M059J (cell line): ENCODE results near the gene TIMM17B. TPM values are rescaled to one million over a fixed set of nuclear protein-coding genes. Genes with fewer than 3 reads are reported as not detected.

Experiments
- DNase-seq: peaks from one replicate; pipeline ENCODE4 v3.0.0-alpha.2; 2012; ENCODE audit warnings: low read depth
- total RNA-seq: library from RNA; depleted of rRNA; stranded (reverse); fragments of >200 nt; shearing (Covaris generic); gene quantifications from 2 replicates; pipeline ENCODE4 v1.2.3, GENCODE V29; 2014; rRNA removed

Gene TIMM17B
- 77.6 and 90.8 TPM in 2 replicates for total RNA-seq

DNA sequence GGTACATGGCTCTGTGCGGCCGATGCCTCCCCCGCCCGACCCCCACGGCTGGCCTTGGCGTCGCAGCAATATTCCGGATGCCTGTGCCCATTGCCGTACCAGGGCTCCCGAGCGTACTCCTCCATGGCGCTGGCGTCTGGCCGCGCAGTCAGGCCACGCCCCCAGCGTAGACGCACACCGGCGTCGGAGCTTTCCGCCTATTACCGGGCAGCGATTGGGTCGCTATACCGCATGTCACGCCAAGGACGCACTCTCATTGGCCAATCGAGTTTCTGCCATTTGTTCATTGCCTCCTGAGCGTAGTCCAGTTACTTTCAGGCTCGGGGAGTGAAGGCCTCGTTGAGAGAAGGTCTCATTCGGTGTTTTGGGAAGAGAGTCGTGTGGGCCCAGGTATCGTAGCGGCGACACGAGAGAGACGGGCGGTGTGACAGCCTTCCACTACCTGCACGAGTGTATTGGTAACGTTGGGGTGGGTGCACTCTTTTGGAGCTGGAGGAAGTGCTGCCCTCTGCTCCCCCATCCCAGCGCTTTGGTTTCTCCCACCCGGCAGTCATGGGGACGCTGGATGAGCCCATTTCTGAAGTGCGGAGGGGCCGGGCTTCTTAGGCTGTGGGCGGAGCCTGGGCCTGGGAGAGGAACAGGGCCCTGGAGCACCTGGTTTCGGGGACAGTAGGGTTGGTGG, at the start of gene TIMM17B, which contains the start of gene PQBP1:
Gene TIMM17B, minus strand, starts transcription at position 144 of the 682 bp plus-strand sequence. Its CDS starts 19 bp downstream, at position 125.
Gene PQBP1, plus strand, starts transcription at position 306 of the 682 bp plus-strand sequence. CDS start 580 bp downstream, outside the sequence.
- peak; percentile 97 for DNase-seq

DNA sequence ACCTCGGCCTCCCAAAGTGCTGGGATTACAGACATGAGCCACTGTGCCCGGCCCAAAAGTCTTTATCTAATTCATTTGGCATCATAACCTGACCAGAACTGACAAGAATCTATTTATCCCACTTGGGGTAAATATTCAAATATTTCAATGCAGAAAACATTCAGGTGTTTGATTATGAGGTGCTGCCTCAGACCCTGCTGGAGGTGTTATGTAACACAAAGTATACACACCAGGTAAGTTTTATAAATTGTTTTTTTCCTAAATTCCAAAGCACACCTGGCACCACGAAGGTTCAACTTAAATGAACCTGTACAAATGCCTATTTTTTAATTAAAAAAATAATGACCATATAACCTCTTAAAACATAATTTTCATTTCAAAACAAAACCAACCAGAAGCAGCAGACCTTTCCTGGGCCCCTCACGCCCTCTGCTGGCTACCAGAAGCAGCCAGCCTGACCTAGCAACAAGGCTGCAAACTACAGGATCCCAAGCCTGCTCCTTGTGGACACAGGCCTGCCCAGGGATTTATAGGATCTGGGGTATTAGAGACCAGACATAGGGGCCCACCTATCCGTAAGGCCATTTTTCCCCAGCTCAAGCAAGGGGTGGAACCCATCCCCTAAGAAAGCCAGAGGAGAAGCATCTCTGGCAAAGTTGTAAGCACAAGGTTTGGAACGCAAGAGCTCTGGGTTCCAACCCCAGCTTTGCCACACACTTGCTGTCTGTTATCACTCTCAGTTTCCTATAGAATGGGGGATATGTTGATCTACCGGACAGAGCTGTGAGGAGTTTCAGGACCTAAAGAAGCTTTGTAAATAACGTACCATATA, 48.2 kb upstream of the TIMM17B start:
- peak; percentile 42 for DNase-seq

DNA sequence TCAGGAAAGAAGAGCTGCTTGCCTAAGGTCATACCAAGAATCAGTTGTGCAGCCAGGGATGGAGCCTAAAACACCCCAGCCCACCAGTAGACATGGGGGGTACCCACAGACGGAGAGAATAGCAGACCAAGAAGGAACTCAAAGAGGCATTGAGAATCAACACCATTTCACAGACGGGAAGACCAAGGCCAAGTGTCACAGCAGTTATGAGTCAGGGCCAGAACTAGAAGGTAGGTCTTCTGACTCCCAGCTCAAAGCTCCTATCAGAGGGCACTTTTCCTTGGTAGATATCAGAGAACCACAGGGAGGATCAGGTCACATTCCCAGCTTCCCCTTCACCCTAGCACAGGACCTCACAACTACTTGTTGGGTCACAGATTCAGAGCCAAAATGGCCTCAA, 45.3 kb upstream of the TIMM17B start:
- DNase-seq, result no peak

DNA sequence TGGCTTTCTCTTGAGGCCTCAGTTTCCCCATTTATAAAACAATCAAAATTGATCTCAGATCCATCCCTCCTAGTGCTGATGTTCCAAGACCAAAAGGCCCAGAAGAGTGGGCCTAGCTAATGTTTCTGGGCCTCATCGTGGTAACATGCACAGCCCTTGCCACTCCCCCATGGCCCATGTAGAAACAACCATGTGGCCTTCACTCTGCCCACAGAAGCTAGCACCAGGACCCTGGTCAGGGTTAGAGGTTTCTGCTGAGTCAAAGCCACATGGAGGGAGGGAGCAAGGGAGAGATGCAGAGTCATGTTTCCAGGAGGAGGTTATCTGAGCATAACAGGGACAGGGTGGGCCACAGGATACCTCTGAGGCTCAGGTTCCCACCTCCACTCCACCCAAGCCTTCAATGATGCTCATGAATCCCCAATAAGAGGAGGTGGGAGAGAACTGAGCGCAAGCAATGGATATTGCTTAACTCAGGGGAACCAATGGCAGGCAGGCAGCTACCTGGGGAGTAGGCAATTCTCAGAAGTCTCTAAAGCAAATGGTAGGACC, 42.9 kb upstream of the TIMM17B start:
- DNase-seq, result no peak

DNA sequence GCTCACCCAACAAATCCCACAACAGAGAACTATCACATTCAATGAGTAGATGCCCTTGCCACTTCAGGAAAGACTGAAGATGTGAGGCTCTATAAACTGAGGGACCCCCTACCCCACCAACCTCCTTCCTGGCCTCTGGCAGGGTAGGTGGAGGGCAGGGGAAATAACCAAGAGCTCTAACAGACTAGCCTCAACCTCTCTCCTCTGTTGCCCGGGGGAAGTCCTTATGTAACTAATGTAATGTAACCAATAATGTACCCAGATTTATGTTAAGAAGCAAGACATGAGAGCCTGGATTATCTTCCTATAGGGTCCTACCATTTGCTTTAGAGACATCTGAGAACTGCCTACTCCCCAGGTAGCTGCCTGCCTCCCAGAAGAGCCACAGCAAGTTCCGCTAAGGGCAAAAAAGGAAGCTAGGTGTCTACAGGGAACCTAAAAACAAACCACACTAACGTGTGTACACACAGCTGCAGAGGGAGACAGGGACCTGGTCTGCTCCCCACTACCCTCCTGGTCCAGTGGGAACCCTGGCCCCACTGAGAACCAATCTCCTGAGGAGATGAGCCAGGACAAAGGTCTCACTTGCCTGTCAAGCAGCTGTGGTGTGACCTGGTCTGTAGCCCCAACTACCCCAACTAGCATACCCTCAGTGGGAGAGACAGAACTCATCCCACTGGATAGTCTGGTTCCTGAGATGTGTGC, 42.1 kb upstream of the TIMM17B start:
- DNase-seq, result no peak

DNA sequence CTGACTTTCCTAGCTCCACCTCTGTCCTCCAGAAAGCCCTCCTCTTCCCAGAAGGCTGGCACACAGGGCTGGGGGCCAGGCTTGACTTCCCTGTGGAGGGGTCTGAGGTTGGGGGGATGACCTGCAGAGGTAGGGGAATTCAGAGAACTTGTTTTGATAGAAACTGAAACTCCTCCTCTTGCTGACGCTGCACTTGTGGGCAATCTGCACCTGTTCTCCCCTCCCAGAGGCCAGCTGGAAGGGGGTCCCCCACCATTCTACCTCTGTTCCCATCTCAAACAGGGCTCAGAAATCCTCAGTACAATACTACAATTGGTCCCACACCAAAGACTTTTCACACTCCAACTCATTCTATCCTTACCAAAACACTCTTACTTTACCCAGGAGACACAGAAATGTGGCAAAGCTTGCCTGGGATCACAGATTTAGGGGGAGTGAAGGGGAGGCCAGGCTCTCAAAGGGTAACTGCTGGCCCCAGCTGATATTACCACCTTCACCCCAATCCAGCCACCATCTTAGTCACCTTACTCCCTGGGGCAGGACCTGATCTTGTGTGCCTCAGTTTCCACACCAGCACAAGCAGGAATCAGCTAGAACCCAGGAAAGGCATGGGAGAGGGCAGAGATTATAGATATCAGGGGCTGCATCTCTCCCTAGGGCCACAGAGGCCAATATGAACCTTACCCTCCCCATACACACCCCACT, 41.3 kb upstream of the TIMM17B start:
- no peak for DNase-seq

DNA sequence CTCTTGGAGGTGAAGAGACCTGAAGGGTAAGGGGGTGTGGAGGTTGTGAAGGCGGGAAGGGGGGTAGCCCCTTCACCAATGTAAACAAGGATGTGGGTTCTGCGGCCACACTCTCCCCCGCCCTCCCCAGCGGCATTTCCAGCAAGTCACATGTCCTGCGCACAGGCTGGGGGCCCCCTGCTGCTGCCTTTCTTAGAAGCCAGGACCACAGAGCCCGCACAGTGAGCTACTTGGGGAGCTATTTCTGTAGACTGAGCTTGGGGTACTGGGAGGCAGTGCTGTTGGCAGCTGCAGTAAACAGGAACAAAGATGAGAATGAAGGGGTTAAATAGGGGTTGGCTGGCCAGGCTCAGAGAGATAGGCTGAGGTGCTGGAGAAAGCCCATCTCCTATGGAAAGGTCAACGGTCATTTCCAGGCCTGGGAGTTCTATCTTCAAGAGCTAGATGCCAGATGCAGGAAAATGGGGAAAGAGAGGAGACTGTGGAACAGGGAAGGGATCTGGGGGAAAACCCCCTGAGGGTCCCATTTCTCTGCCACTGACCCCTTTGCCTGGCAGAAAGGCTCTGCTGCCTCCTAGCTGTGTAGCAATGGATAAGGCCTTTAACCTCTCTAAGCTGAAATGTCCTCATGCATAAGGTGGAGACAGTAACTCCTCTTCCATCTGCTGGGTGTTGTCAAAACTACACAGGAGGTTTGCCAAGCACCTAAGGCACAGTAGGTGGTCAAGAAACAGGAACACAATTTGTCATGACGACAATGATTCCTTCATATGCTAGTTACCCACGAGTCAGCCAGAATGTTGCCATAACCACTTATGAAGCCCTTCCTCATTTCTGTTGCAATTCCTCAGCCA, 39.7 kb upstream of the TIMM17B start:
- no peak for DNase-seq

DNA sequence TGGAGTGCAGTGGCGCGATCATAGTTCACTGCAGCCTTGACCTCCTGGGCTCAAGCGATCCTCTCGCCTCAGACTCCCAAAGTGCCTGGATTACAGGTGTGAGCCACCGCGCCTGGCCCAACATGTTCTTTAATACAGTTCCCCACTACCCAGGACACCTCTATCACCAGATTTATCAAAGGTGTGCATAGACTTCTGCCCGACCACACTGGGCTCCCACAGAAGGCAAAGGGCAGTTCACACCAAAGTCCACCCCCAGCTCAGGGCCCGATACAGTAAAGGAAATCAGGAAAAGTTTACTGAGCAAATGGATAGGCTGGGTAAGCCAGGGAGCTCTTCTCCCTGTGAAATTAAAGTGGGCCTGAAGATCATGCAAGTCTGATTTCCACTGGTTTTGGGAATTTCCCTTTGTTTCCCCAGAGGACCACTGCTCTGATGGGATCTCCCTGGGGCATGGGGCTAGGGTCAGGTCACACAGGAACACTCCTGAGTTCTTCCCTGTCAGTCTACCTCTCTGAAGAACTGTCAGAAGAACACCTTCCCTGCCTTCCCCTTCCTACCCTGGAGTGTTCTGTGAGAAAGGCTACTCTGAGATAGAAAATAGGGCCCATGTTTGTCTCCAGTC, 39.0 kb upstream of the TIMM17B start:
- DNase-seq, result no peak

DNA sequence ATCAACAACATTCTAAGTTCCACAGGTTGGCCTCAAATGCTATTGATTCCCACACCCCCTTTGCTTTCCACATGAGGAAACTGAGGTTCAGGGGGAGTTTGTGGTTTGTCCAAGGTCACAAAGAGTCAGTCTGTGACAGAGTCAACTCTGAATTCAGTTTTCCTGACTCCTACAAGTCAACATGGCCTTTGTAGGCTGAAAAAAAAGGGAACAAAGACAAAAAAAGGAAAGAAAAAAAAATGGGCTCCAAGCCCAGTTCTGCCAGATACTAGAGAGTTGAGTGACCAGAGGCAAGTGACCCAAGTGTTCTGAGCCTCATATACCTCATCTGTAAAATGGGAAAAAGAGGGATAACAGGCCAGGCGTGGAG, 37.7 kb upstream of the TIMM17B start:
- no peak for DNase-seq

DNA sequence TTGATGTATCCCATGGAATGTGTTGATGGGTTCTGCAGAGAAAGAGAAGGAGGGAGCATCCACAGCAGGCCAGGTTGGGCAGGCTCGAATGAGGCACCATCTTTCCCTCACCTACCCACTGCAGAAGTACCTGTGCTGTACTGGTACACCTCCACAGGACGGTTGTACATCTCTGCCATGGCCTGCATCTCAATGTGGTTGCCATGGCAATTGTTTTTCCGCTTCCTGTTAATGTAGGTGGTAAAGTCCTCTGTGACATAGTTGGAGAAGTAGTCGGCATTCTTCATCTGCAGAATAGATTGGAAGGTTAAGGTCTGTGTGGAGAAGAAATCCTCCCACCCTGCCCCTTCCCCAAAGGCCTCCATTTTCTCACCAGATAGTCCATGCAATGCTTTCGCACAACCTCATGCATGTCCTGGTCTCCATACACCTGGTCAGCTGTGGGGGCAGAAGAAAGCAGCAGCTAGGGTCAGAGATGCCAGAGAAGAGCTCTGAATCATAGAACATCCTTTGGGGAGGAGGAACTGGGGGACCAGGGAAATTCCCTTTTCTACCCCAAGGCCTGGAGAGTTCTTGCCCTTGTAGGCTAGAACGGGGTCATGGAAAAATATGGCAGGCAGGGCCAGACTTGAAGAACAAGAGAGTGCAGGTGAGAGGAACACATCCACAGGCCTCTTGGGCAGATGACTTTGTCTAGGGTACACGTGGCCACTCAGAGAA, 37.2 kb upstream of the TIMM17B start:
- DNase-seq, result no peak

DNA sequence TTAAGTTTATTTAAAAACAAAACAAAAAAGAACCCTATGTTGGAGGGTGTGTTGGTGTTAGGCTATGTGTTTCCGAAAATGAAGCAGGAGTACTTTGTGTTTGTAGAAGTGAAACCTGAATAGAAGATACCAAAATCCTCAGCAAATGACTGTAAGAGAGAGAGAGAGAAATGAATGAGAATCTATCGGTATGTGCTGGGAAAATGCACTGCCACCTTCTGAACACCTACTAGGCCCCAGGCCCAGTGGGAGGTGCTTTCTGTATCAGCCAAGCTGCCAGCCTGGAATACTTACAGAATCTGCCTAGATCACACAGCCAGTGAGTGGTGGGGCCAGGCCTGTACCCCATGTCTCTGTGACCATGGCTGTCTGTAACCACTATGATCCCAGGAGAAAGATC, 36.2 kb upstream of the TIMM17B start:
- DNase-seq, result no peak

DNA sequence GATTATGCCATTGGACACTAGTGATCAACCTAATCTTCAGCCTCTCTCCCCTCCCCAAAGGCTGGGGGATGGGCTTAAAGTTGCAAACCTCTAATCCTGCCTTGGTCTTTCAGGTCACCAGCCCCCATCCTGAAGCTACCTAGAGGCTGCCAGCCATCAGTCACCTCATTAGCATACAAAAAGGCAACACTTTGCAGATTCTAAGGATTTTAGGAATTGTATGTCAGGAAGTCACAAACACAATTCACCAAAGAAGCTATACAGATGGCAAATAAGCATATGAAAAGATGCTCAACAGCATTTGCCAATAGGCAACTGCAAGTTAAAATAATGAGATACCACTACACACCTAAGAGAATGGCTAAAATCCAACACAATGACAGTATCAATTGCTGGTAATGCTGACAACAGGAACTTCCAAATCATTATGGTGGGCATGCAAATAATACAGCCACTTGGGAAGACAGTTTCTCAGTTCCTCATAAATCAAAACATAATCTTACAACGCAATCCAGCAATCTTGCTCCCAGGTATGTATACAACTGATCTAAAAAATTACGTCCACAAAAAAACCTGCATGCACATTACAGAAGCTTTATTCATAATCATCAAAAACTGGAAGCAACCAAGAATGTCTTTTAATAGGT, 30.3 kb upstream of the TIMM17B start:
- no peak for DNase-seq

DNA sequence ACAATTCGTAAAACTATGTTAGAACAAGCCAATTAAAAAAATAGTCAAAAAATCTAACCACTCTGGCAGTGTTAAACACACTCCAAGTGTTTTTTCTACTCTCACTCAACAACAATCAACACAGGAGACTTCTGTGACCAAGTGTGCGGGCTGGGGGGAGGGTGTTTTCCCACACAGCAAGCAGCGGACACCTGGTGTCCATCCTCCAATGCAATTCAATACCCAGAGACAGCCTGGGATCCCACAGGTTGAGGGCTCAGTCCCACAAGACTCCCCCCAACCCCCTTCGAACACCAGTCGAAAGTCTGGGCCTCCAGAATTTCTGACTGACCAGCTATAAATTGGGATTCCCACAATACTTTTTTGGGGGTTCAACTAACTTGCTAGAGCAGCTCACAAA, 29.6 kb upstream of the TIMM17B start:
- DNase-seq, result no peak

DNA sequence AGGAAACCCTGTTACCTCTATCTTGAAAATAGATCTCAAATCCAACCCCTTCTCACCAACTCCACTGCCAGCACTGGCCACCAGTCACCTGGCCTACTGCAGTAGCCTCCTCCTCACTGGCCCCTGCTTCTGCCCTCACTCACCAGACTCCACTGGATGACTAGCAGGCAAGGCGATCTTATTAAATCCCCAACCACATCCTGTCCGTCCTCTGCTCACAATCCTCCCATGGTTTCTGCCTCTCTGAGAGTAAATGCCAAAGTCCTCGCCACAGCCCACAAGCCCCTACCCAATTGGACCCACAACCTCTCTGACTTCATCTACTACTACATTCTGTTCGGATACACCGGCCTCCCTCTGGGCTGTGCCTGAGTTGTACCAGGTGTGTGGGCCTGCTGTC, 26.7 kb upstream of the TIMM17B start:
- no peak for DNase-seq

DNA sequence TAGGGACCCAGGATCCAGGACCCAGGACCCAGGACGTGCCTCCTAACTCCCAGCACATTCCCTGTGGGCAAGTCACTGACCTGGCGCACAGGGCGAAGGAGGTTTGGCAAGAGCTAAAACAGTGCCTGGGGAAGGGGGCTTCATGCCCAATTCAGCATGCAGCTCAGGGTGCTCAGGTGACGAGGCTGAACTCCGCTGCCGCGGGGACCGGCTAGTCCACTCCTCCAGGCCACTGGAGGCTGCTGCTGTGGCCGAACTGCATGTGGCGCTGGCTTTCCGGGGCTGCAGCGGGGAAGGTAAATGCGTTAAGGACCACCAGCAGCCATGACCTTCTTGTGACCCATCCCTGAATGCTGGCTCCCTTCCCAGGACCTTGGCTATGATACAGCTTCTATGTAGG, 26.2 kb upstream of the TIMM17B start:
- no peak for DNase-seq

DNA sequence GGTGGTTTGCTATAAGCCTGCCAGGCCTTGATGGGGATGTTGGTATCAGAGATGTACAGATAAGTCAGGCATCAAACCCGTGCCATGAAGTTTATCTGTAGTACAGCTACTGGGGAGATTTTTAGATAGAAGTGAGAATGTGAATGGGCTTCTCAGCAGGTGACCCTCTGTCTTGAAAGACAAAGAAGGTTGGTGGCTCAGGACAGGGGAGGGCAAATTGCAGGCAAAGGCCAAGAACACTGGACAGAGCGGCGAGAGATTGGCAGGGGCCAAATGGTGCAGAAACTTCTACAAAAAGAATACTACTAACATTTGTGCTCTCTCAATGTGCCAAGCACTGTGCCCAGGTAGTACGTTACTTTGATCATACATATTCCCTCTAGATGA, 23.1 kb upstream of the TIMM17B start:
- DNase-seq, result no peak

DNA sequence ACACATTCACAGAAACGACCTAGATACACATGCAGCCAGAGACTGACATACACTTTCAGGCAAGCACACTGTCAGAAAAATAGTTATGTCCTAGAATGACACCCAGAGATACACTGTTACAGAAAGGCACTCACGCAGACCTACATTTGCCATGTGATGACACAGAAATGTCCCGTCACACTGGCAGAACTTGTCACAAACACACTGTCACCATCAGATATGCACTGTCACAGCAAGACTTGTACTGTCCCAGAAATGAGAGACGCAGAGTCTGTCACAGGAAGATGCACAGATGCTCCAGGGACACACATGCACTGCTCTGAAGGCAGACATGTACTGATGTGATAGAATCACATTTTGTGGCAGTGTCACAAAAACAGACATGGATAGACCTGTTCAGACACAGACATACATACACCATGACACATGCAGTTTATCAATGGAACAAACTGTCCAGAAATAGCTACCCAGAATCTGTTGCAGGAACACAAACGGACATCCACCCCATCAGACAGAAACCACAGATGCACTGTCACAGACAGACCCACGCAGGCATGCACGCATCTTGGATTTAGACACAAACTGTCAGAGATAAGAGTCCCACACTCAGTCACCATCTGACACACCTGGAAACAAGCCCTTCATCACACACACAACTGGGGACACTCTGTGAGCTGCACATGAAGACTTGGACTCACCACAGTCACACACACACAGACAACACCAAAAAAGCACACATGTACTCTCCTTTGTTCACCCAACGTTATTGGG, 22.6 kb upstream of the TIMM17B start:
- no peak for DNase-seq

DNA sequence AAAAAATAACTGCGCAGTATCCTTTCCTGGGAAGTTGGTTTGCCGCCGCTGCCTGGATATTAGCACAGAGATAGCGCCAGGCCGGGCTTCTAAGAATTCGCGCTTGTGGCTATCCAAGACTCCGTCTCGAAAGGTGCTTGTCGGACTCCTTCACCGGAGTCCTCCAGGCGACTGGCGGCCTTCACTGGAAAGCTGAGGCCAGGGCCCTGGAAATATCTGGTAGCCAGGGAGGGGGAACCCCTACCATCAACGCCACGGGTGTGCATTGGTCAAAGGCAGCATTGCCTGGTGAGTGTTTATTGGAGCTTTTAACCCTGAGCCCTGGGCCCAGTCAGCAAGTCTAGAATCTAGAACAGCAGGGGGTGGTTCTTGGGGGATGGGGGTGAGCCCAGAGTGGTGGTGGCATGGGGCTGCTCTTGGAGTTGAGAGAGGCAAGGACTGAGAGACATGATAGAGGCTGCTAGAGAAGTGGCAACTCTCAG, 21.8 kb upstream of the TIMM17B start:
- DNase-seq, result no peak
